Sigmoid colon (tissue), 7 donors: Measurements from ENCODE around the gene HMGCS2. TPM values are rescaled to one million over a fixed set of nuclear protein-coding genes. Genes with fewer than 3 reads are reported as not detected.
A peak's percentile ranks its signal among the peaks of the same experiment; 100 is the strongest.

ENCODE experiments used
- DNase-seq: peaks from one replicate; pipeline ENCODE4 v3.0.0-alpha.2; 2019
- H3K27ac ChIP-seq, 4 donors: fragments of 200-600 bp; sonication (generic); one replicate each; pipeline ENCODE4 v1.5.1; 2016 to 2019; ENCODE audit warnings: mild to moderate bottlenecking in 1 of 4
- H3K27me3 ChIP-seq, 3 donors: fragments of 200-600 bp; sonication (generic); one replicate each; pipeline ENCODE4 v1.5.1; 2019; ENCODE audit warnings: mild to moderate bottlenecking in 1 of 3
- H3K36me3 ChIP-seq, 4 donors: fragments of 200-600 bp; sonication (generic); one replicate each; pipeline ENCODE4 v1.5.1; 2016 to 2019
- H3K4me1 ChIP-seq, 4 donors: fragments of 200-600 bp; sonication (generic); one replicate each; pipeline ENCODE4 v1.5.1; 2017 to 2019
- H3K4me3 ChIP-seq, 4 donors: fragments of 200-600 bp; sonication (generic); one replicate each; pipeline ENCODE4 v1.5.1; 2017 to 2019; ENCODE audit warnings: mild to moderate bottlenecking in 2 of 4, moderate library complexity in 1 of 4
- H3K9me3 ChIP-seq, 4 donors: fragments of 200-600 bp in 3 of 4; sonication (generic) in 3 of 4; one replicate each; pipeline versions ENCODE4 v1.5.1 to v1.6.1; 2013 to 2019
- EP300 ChIP-seq, 4 donors: sonication (generic); formaldehyde crosslinking; IDR thresholded peaks; one replicate each; pipeline ENCODE4 v1.6.1; 2017; ENCODE audit warnings: antibody characterized with exemption in 4 of 4
- POLR2A ChIP-seq, 2 donors: fragments of 450-650 bp; IDR thresholded peaks; one replicate each; pipeline ENCODE4 v1.6.1; 2016; ENCODE audit warnings: antibody characterized with exemption in 2 of 2, mild to moderate bottlenecking in 2 of 2, moderate library complexity in 2 of 2
- POLR2AphosphoS5 ChIP-seq, 4 donors: sonication (generic); formaldehyde crosslinking; IDR thresholded peaks; one replicate each; pipeline ENCODE4 v1.6.1; 2017; ENCODE audit warnings: antibody characterized with exemption in 4 of 4
- WGBS, 2 donors: extraction: QIAGEN DNeasy Blood & Tissue Kit; methylation state at CpG; one replicate each; pipeline ENCODE4 v1.1.7; 2013; 5-methylcytosine and 5-hydroxymethylcytosine counted together
- intact Hi-C: fragments of 100-400 bp; cut with DNase I; formaldehyde crosslinking; loops from one replicate; pipeline ENCODE4 v1.15.1; 2023
- polyA plus RNA-seq, 3 donors: library from polyadenylated mRNA; stranded (reverse); fragments of 200-250 nt; gene quantifications; one replicate each; pipeline ENCODE4 v1.2.3, GENCODE V29; 2013
- total RNA-seq, 4 donors: library from RNA; depleted of rRNA; stranded (reverse); fragments of >200 nt; gene quantifications; one replicate each; pipeline ENCODE4 v1.1.0, GENCODE V29; 2016
- TF ChIP-seq, protein P1 (sequence below), 4 experiments: fragments of 450-650 bp in 3 of 4; fragments of 200-600 bp in 1 of 4; IDR thresholded peaks; one replicate each; pipeline ENCODE4 v1.5.1; 2016 to 2019; ENCODE audit warnings: antibody characterized with exemption in 4 of 4, mild to moderate bottlenecking in 3 of 4, moderate library complexity in 2 of 4
- donor health status: healthy with polysubstance abuse.
- donor health status: Bipolar disorder and iron deficiency.
- donor health status: healthy.

The HMGCS2 gene
- total and polyA plus RNA-seq, 7 donors: 2.8 to 607 (median 165) TPM; not detected in 3

DNA sequence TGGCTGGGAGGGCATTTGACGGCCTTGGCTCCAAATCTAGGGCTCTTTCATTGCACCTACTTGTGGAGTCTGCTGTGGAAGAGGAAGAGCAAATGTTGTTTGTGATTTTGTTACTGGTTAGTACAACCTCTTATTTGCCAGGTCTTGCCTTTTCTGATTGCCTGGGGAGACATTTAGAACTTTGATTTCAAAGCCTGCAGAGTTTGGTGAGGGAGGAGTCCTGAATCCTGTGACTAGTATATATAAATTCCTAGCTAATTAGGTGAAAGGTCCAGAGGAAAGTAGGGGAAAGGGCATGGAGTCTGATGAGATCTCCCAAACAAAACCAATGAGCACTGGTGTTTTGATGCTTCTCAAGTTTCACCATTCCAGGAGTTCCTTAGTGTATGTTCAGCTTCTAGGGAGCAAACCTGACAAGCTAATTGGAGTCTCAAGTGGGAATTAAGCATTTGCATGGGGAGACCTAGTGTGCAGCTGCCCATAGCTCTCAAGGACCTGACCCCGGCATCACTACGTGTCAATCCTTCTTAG, 5.1 kb upstream of the HMGCS2 start:
- Histone ChIP-seq H3K27me3 (no peaks in the 10 kb centered on the region), H3K27ac (no peak overlapping the region), H3K4me1 (no peaks in the 10 kb centered on the region), H3K9me3 (no peaks in the 10 kb centered on the region), H3K36me3 (no peaks in the 10 kb centered on the region), H3K4me3 (no peak overlapping the region)
- 39 to 69% methylated on average over 3 of the region's 3 CpGs for WGBS, 2 donors
- intact Hi-C loops: no loop called here
- DNase-seq: no peak
- TF ChIP-seq POLR2AphosphoS5 (IDR thresholded peaks at IDR 0.05): no peak

DNA sequence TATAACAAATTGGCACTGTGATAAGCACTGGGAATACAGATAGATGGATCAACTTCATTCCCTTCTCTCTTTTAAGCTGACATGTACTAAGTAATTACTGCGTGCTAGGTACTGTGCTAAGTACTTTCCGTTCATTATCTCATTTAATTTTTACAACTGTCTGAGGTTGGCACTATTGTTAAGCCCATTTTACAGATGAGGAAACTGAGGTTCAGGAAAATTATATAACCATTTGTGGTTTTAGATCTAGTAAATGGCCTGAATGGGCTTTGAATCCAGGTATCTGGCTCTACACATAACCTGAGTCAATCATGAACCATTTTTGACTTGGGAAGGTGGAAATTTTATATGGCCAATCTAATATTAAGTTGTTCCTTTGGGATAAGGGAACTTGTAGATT, 3.6 kb upstream of the HMGCS2 start:
- intact Hi-C loops: no loop called here
- 91 to 95% methylated on average over 2 of the region's 2 CpGs for WGBS, 2 donors
- no peaks in the 10 kb centered on the region for H3K9me3 ChIP-seq
- no peaks in the 10 kb centered on the region for H3K27me3 ChIP-seq
- no peak overlapping the region for H3K27ac ChIP-seq
- H3K4me3 ChIP-seq: no peak overlapping the region
- TF ChIP-seq POLR2AphosphoS5 (IDR thresholded peaks at IDR 0.05) (no peak), EP300 (IDR thresholded peaks at IDR 0.05) (no peak), POLR2A (IDR thresholded peaks at IDR 0.05) (no peak)
- TF ChIP-seq, protein P1, sequence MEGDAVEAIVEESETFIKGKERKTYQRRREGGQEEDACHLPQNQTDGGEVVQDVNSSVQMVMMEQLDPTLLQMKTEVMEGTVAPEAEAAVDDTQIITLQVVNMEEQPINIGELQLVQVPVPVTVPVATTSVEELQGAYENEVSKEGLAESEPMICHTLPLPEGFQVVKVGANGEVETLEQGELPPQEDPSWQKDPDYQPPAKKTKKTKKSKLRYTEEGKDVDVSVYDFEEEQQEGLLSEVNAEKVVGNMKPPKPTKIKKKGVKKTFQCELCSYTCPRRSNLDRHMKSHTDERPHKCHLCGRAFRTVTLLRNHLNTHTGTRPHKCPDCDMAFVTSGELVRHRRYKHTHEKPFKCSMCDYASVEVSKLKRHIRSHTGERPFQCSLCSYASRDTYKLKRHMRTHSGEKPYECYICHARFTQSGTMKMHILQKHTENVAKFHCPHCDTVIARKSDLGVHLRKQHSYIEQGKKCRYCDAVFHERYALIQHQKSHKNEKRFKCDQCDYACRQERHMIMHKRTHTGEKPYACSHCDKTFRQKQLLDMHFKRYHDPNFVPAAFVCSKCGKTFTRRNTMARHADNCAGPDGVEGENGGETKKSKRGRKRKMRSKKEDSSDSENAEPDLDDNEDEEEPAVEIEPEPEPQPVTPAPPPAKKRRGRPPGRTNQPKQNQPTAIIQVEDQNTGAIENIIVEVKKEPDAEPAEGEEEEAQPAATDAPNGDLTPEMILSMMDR (IDR thresholded peaks at IDR 0.05): no peak
- DNase-seq: no peak
- no peaks in the 10 kb centered on the region for H3K36me3 ChIP-seq
- H3K4me1 ChIP-seq: no peaks in the 10 kb centered on the region

DNA sequence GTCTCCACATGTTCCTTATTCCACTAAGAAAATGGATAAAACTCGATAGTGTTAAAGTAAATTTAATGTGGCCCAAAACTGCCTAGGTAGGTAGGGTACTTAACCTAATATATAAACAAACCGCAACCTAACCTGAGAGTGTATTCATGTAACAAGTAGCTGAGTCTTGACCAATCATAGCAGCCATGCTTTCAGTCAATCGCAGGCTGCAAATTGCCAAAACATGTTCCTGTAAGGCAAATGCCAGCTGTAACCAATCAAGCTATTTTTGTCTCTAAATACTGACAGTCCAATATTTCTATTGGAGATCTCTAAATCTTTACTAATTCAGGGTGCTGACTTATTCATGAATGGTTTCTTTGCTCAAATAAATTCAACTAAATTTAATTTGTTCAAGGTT, 3.1 kb upstream of the HMGCS2 start:
- Histone ChIP-seq H3K36me3 (no peaks in the 10 kb centered on the region), H3K4me1 (peaks cover 0 to 2% (median 0%) of the 10 kb centered on the region in 4 donors), H3K9me3 (no peaks in the 10 kb centered on the region), H3K27ac (no peak overlapping the region), H3K27me3 (no peaks in the 10 kb centered on the region), H3K4me3 (no peak overlapping the region)
- no peak for DNase-seq
- WGBS, 2 donors: 72 to 78% methylated on average over 3 of the region's 3 CpGs
- TF ChIP-seq POLR2AphosphoS5 (IDR thresholded peaks at IDR 0.05): peak in 1 of 4 donors; percentile 19
- TF ChIP-seq POLR2A (IDR thresholded peaks at IDR 0.05): no peak
- intact Hi-C loops: no loop called here

DNA sequence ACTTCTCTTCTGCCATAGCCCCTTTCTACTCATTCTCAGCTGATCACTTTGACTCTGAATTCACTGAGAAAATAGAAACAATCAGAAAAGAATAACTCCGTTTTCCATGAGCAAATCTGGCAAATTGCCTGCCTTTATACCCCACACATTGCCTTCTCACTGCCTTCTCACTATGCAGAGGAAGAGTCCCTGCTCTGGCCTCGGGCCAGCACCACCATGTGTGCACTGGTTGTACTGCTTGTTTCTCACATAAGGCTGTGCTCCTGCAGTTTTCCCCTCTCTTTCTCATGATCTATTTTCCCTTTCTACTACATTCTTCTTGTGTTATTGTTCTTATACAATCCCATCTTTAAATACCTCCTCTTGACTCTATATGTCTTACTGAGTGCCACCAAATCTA, 2.3 kb upstream of the HMGCS2 start:
- no peak for TF ChIP-seq EP300 (IDR thresholded peaks at IDR 0.05)
- no peak for TF ChIP-seq POLR2AphosphoS5 (IDR thresholded peaks at IDR 0.05)
- TF ChIP-seq, protein P1 (IDR thresholded peaks at IDR 0.05): no peak
- TF ChIP-seq POLR2A (IDR thresholded peaks at IDR 0.05): no peak
- H3K27ac ChIP-seq: no peak overlapping the region
- H3K27me3 ChIP-seq: no peaks in the 10 kb centered on the region
- 25 to 40% methylated on average over 2 of the region's 2 CpGs for WGBS, 2 donors
- DNase-seq: no peak
- intact Hi-C loops: no loop called here
- H3K4me3 ChIP-seq: no peak overlapping the region
- H3K36me3 ChIP-seq: no peaks in the 10 kb centered on the region
- peaks cover 0 to 7% (median 2%) of the 10 kb centered on the region in 4 donors for H3K4me1 ChIP-seq
- H3K9me3 ChIP-seq: no peaks in the 10 kb centered on the region

DNA sequence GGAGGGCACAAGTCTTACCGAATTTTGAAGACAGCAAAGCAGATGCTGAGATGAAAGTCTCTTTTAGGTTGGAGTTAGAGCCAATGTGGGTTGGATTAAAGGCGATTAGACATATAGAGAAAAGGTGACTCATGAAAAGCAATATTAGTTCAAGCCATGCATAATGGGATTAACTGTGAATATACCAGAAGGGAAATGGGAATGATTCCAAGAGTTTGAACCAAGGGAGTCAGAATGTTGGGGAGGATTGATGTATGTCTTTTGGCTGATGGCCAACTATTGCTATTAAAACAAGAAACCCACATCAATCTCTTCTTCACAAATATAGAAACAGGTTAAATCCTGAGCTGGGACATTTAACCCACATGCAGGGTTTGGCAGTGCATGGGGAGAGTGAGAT, 1.2 kb downstream of the HMGCS2 start:
- H3K27me3 ChIP-seq: no peaks in the 10 kb centered on the region
- intact Hi-C loops: no loop called here
- WGBS, 2 donors: 9 to 58% methylated on average over 2 of the region's 2 CpGs
- peaks cover 0 to 8% (median 3%) of the 10 kb centered on the region in 4 donors for H3K4me1 ChIP-seq
- H3K9me3 ChIP-seq: no peaks in the 10 kb centered on the region
- H3K4me3 ChIP-seq: no peak overlapping the region
- peak overlapping the region in 1 of 4 donors; percentile 57 for H3K27ac ChIP-seq
- DNase-seq: no peak
- no peak for TF ChIP-seq POLR2A (IDR thresholded peaks at IDR 0.05)
- TF ChIP-seq POLR2AphosphoS5 (IDR thresholded peaks at IDR 0.05): no peak
- no peak for TF ChIP-seq EP300 (IDR thresholded peaks at IDR 0.05)
- TF ChIP-seq, protein P1 (IDR thresholded peaks at IDR 0.05): no peak
- no peaks in the 10 kb centered on the region for H3K36me3 ChIP-seq

DNA sequence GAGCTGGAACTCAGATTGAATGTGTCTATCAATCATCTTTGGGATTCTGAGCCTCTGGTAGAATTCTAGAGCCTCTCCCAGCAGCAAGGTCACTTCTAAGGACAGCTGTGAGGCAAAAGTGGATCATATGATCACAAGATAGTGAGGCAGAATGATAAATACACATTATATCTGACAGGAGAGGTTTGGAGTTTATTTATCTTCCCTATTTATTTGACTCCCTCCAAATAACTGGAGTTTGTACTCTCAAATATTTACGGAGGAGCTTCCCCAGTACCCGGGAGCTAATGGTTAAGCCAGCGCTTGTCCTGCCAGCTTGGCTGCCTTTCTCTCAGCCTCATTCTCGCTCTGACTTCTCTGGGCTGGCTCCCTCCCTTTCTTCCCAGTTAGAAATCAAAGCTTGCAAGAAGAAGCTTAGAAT, 2.3 kb downstream of the HMGCS2 start:
- TF ChIP-seq POLR2A (IDR thresholded peaks at IDR 0.05) (no peak), EP300 (IDR thresholded peaks at IDR 0.05) (no peak), POLR2AphosphoS5 (IDR thresholded peaks at IDR 0.05) (no peak)
- TF ChIP-seq, protein P1 (IDR thresholded peaks at IDR 0.05): no peak
- H3K9me3 ChIP-seq: no peaks in the 10 kb centered on the region
- WGBS, 2 donors: 10 to 64% methylated on average over 4 of the region's 4 CpGs
- no peaks in the 10 kb centered on the region for H3K27me3 ChIP-seq
- H3K27ac ChIP-seq: peak overlapping the region in 2 of 4 donors; percentile 3 to 57
- no peaks in the 10 kb centered on the region for H3K36me3 ChIP-seq
- no peak overlapping the region for H3K4me3 ChIP-seq
- no peak for DNase-seq
- peaks cover 0 to 8% (median 3%) of the 10 kb centered on the region in 4 donors for H3K4me1 ChIP-seq
- intact Hi-C loops: no loop called here
